HG02938 (cell line): ENCODE data around the gene IRX5.
A peak's percentile ranks its signal among the peaks of the same experiment; 100 is the strongest.

Experiments
- ATAC-seq: cut with Tn5 transposase; IDR thresholded peaks from one replicate; pipeline ENCODE4 v1.9.1; 2021; ENCODE audit warnings: mild to moderate bottlenecking, moderate library complexity; ENCODE audit not compliant: unreplicated experiment

IRX5 gene

DNA sequence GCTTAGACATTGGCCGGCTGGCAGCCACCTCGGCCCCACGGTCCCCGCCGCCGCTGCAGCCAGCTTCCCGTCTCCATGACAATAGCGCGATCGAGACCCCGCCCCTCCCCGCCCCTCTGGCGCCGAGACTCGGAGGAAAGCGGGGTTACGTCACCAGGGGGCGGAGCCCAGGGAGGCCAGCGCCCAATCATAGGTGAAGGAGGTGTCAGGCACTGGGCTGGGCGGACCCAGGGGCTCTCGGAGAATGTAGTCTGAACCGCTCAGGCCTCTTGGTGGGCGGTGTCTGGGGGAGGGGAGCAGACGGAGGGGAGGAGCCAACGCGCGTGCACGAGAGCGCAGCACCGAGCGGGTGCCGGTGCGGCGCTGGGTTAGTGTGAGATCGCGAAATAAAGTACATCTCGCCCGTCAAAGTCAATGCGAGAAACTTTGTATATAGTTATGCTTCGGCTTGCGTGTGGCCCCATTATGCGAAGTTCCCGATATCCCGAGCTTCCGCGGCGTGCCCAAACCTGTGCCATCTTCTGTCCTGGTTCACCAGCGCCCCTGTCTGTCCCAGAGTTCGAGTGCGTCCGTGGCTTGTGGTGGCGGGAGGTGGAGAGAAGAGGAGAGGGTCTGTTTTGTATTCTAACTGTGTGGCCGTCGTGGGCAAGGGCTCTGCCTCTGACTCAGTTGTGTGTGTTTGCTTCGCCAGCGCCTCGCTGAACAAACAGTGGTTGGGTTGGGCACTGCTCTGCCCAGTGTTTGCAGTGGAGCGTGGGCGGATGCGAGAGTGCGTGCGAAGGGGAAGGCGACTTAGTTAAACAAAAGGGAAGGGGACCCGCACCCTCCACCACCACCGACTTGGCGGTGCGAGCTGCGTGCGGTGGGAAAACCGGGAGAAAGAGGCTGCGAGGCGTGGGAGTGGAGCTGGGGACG lies 1.3 kb upstream of the IRX5 start:
- peak; percentile 96 for ATAC-seq

DNA sequence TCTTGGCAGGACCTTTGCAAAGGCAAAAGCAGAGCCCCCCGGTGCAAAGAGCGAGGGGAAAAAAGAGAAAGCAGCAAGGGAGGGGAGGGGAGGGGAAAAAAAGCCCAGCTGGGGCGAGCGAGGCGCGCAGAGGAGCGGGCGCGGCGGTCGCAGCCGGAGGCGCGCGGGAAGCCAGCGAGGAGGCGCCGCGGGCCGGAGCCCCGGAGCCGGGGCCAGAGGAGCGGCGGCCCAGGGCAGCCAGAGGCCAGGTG lies 129 bp downstream of the IRX5 start:
- no peak for ATAC-seq

GRCh38 chr16:54931120-54932014 lies 702 bp downstream of the IRX5 start:
- no peak for ATAC-seq

DNA sequence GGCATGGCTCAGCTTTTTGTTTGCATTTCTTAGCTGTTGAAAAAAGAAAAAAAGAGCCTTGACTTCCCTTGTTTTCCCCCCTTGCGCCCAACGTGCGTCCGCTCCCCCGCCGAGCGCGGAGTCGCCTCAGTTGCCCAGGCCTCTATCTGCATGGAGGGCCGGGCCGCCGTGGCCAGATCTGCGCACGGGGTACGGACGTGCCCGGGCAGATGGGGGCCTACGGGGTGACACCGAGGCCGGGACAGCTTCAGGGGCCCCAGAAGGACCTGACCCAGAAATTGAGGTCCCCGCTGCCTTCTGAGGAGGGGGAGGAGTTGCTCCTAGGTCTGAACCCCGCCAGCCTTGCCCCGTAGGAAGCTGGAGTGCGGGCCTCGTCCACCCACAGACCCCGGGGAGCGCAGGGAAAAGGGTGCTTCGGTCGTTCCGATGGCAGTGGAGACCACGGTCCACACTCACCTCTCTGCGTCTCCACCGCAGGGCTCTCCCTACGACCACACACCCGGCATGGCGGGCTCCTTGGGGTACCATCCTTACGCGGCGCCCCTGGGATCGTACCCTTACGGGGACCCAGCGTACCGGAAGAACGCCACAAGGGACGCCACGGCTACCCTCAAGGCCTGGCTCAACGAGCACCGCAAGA lies 1.5 kb downstream of the IRX5 start:
- ATAC-seq = no peak

DNA sequence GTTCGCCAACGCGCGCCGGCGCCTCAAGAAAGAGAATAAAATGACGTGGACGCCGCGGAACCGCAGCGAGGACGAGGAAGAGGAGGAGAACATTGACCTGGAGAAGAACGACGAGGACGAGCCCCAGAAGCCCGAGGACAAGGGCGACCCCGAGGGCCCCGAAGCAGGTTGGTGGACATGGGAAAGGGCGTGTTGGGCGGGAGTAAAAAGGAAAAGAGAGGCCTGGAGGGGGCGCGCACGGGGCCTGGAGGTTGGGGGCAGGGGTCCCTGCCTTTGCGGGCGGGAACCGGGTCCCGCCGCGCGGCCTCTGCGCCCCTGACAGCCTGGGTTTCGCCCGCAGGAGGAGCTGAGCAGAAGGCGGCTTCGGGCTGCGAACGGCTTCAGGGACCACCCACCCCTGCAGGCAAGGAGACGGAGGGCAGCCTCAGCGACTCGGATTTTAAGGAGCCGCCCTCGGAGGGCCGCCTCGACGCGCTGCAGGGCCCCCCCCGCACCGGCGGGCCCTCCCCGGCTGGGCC lies 2.1 kb downstream of the IRX5 start:
- no peak for ATAC-seq

DNA sequence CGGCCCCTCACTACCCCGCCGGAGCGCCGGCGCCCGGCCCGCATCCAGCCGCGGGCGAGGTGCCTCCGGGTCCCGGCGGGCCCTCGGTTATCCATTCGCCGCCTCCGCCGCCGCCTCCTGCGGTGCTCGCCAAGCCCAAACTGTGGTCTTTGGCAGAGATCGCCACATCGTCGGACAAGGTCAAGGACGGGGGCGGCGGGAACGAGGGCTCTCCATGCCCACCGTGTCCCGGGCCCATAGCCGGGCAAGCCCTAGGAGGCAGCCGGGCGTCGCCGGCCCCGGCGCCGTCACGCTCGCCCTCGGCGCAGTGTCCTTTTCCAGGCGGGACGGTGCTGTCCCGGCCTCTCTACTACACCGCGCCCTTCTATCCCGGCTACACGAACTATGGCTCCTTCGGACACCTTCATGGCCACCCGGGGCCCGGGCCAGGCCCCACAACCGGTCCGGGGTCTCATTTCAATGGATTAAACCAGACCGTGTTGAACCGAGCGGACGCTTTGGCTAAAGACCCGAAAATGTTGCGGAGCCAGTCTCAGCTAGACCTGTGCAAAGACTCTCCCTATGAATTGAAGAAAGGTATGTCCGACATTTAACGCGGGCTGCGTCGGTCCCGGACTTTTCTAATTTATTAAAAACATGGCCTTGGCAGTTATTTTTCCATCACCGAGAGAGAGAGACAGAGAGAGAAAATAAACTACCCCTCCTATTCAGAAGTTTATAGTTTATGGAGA lies 2.8 kb downstream of the IRX5 start:
- ATAC-seq = no peak

GRCh38 chr16:54934481-54935265 lies 4.0 kb downstream of the IRX5 start:
- no peak for ATAC-seq

- no peak for ATAC-seq
These were observed 4.8 kb downstream of the IRX5 start for GRCh38 chr16:54935266-54935968.

GRCh38 chr16:54936201-54936978 lies 5.7 kb downstream of the IRX5 start:
- no peak for ATAC-seq

DNA sequence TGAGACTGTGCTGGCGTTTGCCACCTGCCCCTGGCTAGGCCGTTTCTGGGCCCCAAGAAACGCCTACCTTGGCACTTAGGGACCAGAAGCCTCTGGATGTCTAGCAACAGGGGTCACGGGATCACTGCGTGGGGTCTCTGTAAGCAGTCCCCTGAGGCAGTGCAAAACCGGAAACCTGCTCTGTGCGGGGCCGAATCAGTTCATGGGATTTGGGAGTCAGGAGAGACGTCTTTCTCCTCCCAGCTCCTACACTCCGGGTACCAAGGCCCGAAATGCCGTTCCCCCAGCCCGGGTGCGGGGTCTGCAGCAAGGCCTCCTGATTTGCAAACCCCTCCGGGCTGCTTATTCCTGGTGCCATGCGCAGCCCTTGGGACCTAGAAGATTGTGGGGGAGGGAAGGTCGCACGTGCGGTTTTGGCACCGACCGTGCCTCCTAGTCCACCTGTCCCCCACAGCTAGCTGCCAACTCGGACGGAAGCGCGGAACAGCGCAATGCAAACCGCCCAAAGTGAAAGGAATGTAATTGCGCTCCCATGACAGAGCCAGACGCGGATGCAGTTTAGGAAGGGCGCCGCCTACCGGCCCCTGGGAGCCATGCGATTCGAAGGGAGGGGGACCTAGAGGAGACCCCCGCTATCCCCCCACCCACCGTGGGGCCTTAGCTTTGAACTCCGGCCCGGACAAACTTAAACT lies 6.5 kb downstream of the IRX5 start:
- ATAC-seq = no peak

DNA sequence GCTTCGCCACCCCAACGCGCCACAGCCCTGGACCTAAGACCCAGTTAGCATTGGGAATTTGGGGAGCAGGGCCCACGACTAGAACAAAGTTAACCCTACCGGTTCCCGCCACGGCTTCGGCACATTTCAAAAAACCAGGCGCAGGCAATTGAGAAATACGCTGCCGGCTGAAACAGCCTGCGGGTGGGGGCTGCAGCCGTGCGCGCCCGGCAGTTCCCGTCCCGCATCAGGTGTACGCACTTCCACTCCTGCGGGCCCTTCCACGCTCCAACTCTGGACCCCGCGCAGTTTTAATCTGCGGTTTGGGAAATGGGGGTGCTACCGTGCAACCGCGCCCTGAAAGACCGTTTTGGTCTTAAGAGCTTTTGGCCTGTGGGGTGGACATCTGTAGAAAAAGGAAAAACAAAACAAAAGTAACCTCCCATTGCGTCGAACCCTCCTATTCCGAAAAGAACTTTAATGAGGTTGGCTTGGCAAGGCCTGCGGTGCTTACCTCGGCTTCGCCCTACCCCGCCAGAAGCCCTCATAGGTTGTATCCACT lies 7.1 kb downstream of the IRX5 start:
- ATAC-seq = no peak

DNA sequence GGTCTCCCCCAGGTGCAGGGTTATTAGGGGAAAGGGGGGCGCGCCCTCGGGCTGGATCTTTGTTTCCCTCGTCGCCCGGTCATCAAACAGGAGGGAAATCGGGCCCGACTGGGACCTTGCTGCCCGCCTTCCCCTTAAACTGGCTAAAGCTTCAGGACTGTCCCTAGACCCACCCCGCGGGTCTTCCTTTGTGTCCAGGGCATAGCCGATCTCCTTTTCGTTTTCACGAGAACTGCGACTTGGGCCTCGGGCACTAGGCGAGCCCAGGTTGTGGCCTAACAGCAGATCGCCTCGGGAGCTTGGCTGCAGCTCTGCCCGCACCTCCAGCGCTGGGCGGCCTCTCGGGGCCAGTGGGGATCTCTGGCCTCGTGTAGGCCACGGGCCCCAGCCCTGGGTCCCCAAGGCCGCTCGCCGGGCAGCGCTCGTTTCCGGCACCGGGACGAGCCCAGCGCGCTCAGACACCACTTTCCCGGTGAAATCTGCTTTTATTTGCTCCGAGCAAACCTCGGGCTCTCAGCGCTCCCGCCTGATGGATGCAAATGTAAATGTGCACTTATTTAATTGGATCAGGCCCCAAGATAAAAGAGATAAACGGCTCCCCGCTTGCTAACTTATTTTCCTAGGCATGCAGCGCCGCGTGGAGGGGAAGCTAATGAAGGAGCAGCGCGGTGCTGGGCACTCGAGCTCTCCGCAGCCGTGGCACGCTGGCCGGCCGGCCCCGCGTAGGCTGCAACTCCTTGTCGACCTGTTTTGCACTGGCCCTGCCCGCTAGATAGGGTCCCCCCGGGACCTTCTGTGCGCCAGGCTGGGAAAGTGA lies 7.8 kb downstream of the IRX5 start:
- no peak for ATAC-seq

DNA sequence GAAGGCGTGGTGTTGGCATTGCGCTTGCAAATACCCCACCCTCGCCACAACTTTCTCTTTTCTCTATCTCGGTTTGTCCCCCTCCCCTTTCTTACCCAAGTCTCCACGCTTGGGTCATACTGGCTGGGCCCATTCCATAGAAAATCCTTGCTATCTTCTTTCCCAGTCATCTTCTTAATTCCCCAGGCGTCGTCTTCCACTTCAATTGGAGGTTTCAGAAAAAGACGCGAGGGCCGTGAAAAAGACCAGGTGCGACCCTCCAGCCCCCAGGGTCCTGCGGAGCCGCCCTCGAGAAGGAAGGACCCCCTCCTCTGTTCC lies 8.3 kb downstream of the IRX5 start:
- ATAC-seq = no peak

DNA sequence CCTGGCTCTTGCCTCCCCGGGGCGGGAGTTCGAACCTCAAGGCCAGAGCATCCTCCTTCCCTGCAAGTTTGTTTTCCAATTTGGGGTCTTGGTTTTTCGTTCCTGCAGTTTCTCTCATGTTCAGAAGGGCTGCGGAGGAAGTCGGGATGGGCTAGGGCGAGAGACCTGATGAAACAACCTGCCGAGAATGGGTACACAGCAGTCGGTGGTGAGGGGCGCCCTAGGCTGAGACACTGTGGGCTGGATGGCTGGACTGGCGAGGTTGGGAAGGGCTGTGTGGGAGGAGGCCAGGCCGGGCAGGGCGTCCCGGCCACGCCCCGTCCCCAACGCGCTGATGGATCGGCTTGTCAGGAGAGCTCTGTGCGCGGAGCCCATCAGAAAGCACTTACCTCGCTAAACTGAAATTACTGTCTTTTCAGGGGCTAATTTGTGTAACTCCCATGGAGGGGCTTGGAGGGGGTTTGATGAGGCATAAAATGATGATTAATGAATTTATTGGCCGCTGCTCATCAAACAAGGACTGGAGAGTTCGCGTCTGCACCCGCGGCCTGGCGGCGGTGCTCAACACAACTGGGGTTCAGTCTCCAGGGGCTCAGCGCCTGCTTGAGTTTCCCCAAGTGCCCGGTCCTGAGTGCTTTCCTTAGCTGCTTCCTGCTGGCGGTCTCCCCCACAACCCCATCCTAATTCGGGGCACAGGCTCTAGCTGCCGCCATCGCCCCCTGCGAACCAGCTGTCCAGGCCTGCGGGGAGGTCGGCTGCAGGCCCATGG lies 9.0 kb downstream of the IRX5 start:
- no peak for ATAC-seq

GRCh38 chr16:54940279-54940604 lies 9.6 kb downstream of the IRX5 start:
- no peak for ATAC-seq

DNA sequence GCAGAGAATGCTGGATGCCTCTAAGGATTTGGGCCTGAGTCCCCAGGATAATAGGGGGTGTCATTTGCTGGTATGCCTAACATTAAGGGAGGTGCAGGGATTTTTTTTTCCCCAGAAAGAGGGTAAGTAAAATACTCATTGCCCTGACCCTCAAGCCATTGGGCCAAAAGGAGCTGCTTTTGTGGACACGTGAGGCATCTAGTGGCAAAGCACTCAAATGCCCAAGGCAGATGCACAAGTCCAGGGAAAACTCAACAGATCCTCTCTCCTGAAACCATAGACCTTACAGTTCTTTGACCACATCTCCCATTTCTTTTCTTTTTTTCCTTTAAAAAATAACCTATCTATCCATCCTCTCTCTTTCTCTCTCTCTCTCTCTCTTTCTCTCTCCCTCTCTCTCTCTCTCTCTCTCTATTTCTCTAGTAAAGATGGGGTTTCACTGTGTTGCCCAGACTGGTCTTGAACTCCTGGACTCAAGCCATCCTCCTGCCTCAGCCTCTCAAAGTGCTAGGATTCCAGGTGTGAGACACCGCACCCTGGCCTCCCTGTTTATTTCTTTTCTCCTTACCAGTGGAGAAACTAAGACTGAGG lies 11.8 kb downstream of the IRX5 start:
- no peak for ATAC-seq
